Prostate gland (tissue), 2 donors: ENCODE data around the gene PADI6. TPM values are rescaled to one million over a fixed set of nuclear protein-coding genes. Genes with fewer than 3 reads are reported as not detected.
"Not testable (repeated sequence)": the region's sequence is repeated elsewhere in the genome, so short reads cannot be mapped to it uniquely, and the experiment has no call there.

Experiments used
- DNase-seq: peaks from one replicate; pipeline ENCODE4 v3.0.0-alpha.2; 2019; ENCODE audit warnings: low spot score
- H3K27ac ChIP-seq, 2 donors: fragments of 200-600 bp; sonication (generic); 2 replicates each; pipeline ENCODE4 v1.5.1; 2017 to 2019
- H3K27me3 ChIP-seq: fragments of 200-600 bp; sonication (generic); replicated peaks from 2 replicates; pipeline ENCODE4 v1.5.1; 2019; ENCODE audit not compliant: insufficient read depth
- H3K36me3 ChIP-seq, 2 donors: fragments of 200-600 bp; sonication (generic); 1 replicate in 1 of 2; 2 replicates in 1 of 2; pipeline versions ENCODE4 v1.5.1 to v1.8.1; 2017 to 2019
- H3K4me1 ChIP-seq: fragments of 200-600 bp; sonication (generic); replicated peaks from 2 replicates; pipeline ENCODE4 v1.5.1; 2019
- H3K4me3 ChIP-seq, 2 donors: fragments of 200-600 bp; sonication (generic); 2 replicates each; pipeline ENCODE4 v1.5.1; 2017 to 2019
- H3K9me3 ChIP-seq: fragments of 200-600 bp; sonication (generic); 2 replicates; pipeline ENCODE4 v1.5.1; 2017
- CTCF ChIP-seq, 4 experiments: fragments of 200-600 bp in 2 of 4; fragments of 450-650 bp in 2 of 4; sonication (generic) in 2 of 4; IDR thresholded peaks; 1 replicate in 3 of 4; 2 replicates in 1 of 4; pipeline ENCODE4 v1.5.1; 2016 to 2019; ENCODE audit warnings: antibody characterized with exemption in 4 of 4, mild to moderate bottlenecking in 2 of 4, moderate library complexity in 2 of 4
- POLR2A ChIP-seq: fragments of 450-650 bp; IDR thresholded peaks from one replicate; pipeline ENCODE4 v1.6.1; 2016; ENCODE audit warnings: antibody characterized with exemption, mild to moderate bottlenecking
- POLR2AphosphoS5 ChIP-seq: sonication (generic); formaldehyde crosslinking; IDR thresholded peaks from one replicate; pipeline ENCODE4 v1.6.1; 2017; ENCODE audit warnings: antibody characterized with exemption
- WGBS: methylation state at CpG from one replicate; pipeline ENCODE4 v1.1.5; 2018; 5-methylcytosine and 5-hydroxymethylcytosine counted together
- intact Hi-C: fragments of 100-400 bp; cut with DNase I; formaldehyde crosslinking; loops from one replicate; pipeline ENCODE4 v1.14.2; 2022
- total RNA-seq, 2 donors: library from RNA; depleted of rRNA; stranded (reverse); fragments of >200 nt; gene quantifications; one replicate each; pipeline ENCODE4 v1.1.0, GENCODE V29; 2016

The PADI6 gene
- total RNA-seq, 2 donors from 2014 or later = not detected

- H3K27ac ChIP-seq = no peak overlapping the region
- no peak for TF ChIP-seq POLR2AphosphoS5
- TF ChIP-seq CTCF (IDR thresholded peaks at IDR 0.05) = no peak
- TF ChIP-seq POLR2A = no peak
- no peak overlapping the region for H3K4me3 ChIP-seq
- no peaks in the 10 kb centered on the region for H3K4me1 ChIP-seq
- no peaks in the 10 kb centered on the region for H3K36me3 ChIP-seq
- H3K27me3 ChIP-seq = no peaks in the 10 kb centered on the region
- no peak for DNase-seq
- H3K9me3 ChIP-seq = no peaks in the 10 kb centered on the region
- WGBS = 83% methylated on average over 14 of the region's 17 CpGs
- intact Hi-C loops = no loop called here
Observed at GRCh38 chr1:17342014-17342441, 30.0 kb upstream of the PADI6 start.

- H3K27me3 ChIP-seq, H3K27ac ChIP-seq, intact Hi-C loops, H3K4me3 ChIP-seq, H3K4me1 ChIP-seq, H3K36me3 ChIP-seq, DNase-seq, H3K9me3 ChIP-seq: not testable (repeated sequence)
- WGBS = 98% methylated on average over 5 of the region's 5 CpGs
Observed at GRCh38 chr1:17345506-17345905, 26.5 kb upstream of the PADI6 start.

- TF ChIP-seq POLR2AphosphoS5 (no peak), CTCF (IDR thresholded peaks at IDR 0.05) (no peak), POLR2A (no peak)
- no peaks in the 10 kb centered on the region for H3K4me1 ChIP-seq
- DNase-seq = no peak
- no peak overlapping the region for H3K4me3 ChIP-seq
- H3K27ac ChIP-seq = no peak overlapping the region
- no peaks in the 10 kb centered on the region for H3K36me3 ChIP-seq
- H3K9me3 ChIP-seq = no peaks in the 10 kb centered on the region
- intact Hi-C loops = no loop called here
- H3K27me3 ChIP-seq = no peaks in the 10 kb centered on the region
- WGBS = 90% methylated on average over 9 of the region's 9 CpGs
Observed at GRCh38 chr1:17346046-17346789, 25.8 kb upstream of the PADI6 start.

GRCh38 chr1:17347769-17348592 lies 24.0 kb upstream of the PADI6 start:
- no peak overlapping the region for H3K27ac ChIP-seq
- no peaks in the 10 kb centered on the region for H3K27me3 ChIP-seq
- no peak for DNase-seq
- intact Hi-C loops = no loop called here
- TF ChIP-seq POLR2A (no peak), POLR2AphosphoS5 (no peak), CTCF (IDR thresholded peaks at IDR 0.05) (no peak)
- 44% methylated on average over 19 of the region's 19 CpGs for WGBS
- H3K4me3 ChIP-seq = no peak overlapping the region
- no peaks in the 10 kb centered on the region for H3K4me1 ChIP-seq
- no peaks in the 10 kb centered on the region for H3K9me3 ChIP-seq
- H3K36me3 ChIP-seq = no peaks in the 10 kb centered on the region

- intact Hi-C loops = no loop called here
- WGBS = 60% methylated on average over 14 of the region's 14 CpGs
- Histone ChIP-seq H3K9me3 (no peaks in the 10 kb centered on the region), H3K27ac (no peak overlapping the region), H3K27me3 (no peaks in the 10 kb centered on the region), H3K36me3 (no peaks in the 10 kb centered on the region), H3K4me3 (no peak overlapping the region), H3K4me1 (no peaks in the 10 kb centered on the region)
- TF ChIP-seq CTCF (IDR thresholded peaks at IDR 0.05) (no peak), POLR2AphosphoS5 (no peak), POLR2A (no peak)
- no peak for DNase-seq
Observed at GRCh38 chr1:17348593-17349234, 23.3 kb upstream of the PADI6 start.
